ENCODE data around the gene NRG4.

DNA sequence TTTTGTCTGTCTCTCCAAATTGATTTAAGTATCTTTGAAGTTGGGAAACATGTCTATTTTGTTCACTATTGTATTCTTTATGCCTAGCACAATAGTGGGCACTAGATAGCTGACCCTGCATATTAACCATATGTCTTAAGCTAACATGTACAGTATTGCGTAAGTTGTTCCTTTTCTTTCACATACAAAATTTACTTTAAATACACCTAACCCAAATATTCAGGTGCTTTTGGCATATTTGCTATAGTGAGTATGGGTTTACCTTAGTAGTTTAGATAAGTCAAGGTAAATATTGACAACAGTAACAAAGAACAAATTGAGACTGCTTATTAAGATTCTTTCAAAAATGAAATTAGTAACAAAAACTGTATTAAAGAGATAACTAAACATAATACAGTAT is 50.9 kb downstream of the NRG4 start:
- no peak for TF ChIP-seq POLR2A (IDR thresholded peaks at IDR 0.05; ENCODE audit: low read length)
- TF ChIP-seq GATA1 (IDR thresholded peaks at IDR 0.05; ENCODE audit: low read depth, low read length) = no peak

Data from erythroblast (primary cell).